ENCODE measurements around the gene IL16.

The IL16 gene

DNA sequence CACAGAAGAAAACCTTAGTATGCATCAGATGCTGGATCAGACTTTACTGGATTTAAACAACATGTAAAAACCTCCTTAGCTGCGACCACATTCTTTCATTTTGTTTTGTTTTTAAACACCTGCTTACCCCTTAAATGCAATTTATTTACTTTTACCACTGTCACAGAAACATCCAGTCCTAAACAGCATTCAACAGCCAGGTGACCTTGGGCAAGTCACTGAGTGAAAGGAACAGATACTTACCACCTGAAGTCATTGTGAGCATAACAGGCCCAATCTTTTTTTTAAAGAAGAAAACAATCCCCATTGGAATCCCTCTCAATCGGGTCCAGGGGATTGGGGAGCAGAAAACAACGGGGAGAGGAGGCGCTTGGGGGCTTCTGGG lies 126.9 kb downstream of the IL16 start:
- H3K4me3 ChIP-seq (replicated peaks; ENCODE audit: insufficient read depth, low read length): peak overlapping the region; percentile 78
- H3K27me3 ChIP-seq (ENCODE audit: insufficient read depth, poor library complexity, severe bottlenecking): no peaks in the 10 kb centered on the region
- H3K27ac ChIP-seq (replicated peaks): no peak overlapping the region
- TF ChIP-seq POLR2AphosphoS5 (IDR thresholded peaks at IDR 0.05; ENCODE audit: low read depth): no peak
- no peak for TF ChIP-seq REST (IDR thresholded peaks at IDR 0.05; ENCODE audit: insufficient replicate concordance, low read depth)
- TF ChIP-seq SPI1 (IDR thresholded peaks at IDR 0.05; ENCODE audit: borderline replicate concordance, low read depth): no peak
- no peak for TF ChIP-seq GABPA (IDR thresholded peaks at IDR 0.05; ENCODE audit: low read depth)
- TF ChIP-seq, protein P1, sequence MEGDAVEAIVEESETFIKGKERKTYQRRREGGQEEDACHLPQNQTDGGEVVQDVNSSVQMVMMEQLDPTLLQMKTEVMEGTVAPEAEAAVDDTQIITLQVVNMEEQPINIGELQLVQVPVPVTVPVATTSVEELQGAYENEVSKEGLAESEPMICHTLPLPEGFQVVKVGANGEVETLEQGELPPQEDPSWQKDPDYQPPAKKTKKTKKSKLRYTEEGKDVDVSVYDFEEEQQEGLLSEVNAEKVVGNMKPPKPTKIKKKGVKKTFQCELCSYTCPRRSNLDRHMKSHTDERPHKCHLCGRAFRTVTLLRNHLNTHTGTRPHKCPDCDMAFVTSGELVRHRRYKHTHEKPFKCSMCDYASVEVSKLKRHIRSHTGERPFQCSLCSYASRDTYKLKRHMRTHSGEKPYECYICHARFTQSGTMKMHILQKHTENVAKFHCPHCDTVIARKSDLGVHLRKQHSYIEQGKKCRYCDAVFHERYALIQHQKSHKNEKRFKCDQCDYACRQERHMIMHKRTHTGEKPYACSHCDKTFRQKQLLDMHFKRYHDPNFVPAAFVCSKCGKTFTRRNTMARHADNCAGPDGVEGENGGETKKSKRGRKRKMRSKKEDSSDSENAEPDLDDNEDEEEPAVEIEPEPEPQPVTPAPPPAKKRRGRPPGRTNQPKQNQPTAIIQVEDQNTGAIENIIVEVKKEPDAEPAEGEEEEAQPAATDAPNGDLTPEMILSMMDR (IDR thresholded peaks at IDR 0.05; ENCODE audit: insufficient read depth, low read length): no peak
- DNase-seq (ENCODE audit: low read depth in 1 of 2, low spot score in 1 of 2): no peak

GRCh38 chr15:81323944-81324881 lies 127.5 kb downstream of the IL16 start, which contains the start of gene STARD5:
Gene STARD5, minus strand, starts transcription at chr15:81324141. Its CDS starts 42 bp downstream, at chr15:81324099.
- no peaks in the 10 kb centered on the region for H3K27me3 ChIP-seq (ENCODE audit: insufficient read depth, poor library complexity, severe bottlenecking)
- TF ChIP-seq SPI1 (IDR thresholded peaks at IDR 0.05; ENCODE audit: borderline replicate concordance, low read depth) (no peak), POLR2AphosphoS5 (IDR thresholded peaks at IDR 0.05; ENCODE audit: low read depth) (no peak), REST (IDR thresholded peaks at IDR 0.05; ENCODE audit: insufficient replicate concordance, low read depth) (no peak), GABPA (IDR thresholded peaks at IDR 0.05; ENCODE audit: low read depth) (no peak)
- TF ChIP-seq, protein P1 (IDR thresholded peaks at IDR 0.05; ENCODE audit: insufficient read depth, low read length): no peak
- 0 out of 2 replicates have a peak within 1 kb of the TSS, but pooled peaks have one; percentile 25 for H3K27ac ChIP-seq (replicated peaks)
- peak; percentile 87 to 97 for DNase-seq (ENCODE audit: low read depth in 1 of 2, low spot score in 1 of 2)
- H3K4me3 ChIP-seq (replicated peaks; ENCODE audit: insufficient read depth, low read length): peak within 1 kb of the TSS; percentile 78

DNA sequence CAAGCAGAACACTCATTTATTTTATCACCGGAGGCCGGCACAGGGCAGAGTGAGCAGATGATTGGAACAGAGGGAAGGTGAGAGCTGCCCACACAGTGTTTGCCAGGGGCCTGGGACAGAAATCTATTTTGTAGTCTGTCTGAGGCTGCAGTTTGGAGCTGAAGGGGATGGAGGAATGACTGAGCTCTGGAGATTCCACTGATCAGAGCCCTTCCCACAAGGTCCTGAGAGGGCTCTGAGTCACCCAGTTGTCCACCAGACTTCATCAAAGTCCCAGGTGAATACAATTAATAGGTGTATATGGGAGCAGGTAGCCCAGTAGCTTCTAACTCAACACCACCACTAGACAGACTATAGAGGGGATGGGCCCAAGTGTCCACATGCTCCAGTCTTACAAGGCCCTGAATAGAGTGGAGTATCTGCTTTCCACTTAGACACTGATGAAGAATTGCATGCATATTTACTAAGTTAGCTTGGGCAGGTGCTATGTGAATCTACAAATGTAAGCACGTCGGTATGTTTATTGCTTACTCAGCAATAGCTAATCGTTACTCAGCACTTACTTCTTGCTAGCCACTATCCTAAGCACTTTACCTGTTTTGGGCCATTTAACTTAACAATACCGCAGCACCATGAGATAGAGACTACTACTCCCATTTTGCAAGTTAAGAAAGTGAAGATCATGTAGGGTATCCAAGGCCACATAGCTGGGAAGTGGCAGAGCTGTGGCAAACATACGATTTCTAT lies 130.0 kb downstream of the IL16 start:
- Histone ChIP-seq H3K4me3 (replicated peaks; ENCODE audit: insufficient read depth, low read length) (no peak overlapping the region), H3K27ac (replicated peaks) (no peak overlapping the region; the same call in 1 of the 2 replicates), H3K27me3 (ENCODE audit: insufficient read depth, poor library complexity, severe bottlenecking) (no peaks in the 10 kb centered on the region)
- no peak for DNase-seq (ENCODE audit: low read depth in 1 of 2, low spot score in 1 of 2)
- TF ChIP-seq REST (IDR thresholded peaks at IDR 0.05; ENCODE audit: insufficient replicate concordance, low read depth) (no peak), SPI1 (IDR thresholded peaks at IDR 0.05; ENCODE audit: borderline replicate concordance, low read depth) (no peak), GABPA (IDR thresholded peaks at IDR 0.05; ENCODE audit: low read depth) (no peak), POLR2AphosphoS5 (IDR thresholded peaks at IDR 0.05; ENCODE audit: low read depth) (no peak)
- TF ChIP-seq, protein P1 (IDR thresholded peaks at IDR 0.05; ENCODE audit: insufficient read depth, low read length): no peak

Data from HL-60 (cell line).